ENCODE data around the gene RNF39.

DNA sequence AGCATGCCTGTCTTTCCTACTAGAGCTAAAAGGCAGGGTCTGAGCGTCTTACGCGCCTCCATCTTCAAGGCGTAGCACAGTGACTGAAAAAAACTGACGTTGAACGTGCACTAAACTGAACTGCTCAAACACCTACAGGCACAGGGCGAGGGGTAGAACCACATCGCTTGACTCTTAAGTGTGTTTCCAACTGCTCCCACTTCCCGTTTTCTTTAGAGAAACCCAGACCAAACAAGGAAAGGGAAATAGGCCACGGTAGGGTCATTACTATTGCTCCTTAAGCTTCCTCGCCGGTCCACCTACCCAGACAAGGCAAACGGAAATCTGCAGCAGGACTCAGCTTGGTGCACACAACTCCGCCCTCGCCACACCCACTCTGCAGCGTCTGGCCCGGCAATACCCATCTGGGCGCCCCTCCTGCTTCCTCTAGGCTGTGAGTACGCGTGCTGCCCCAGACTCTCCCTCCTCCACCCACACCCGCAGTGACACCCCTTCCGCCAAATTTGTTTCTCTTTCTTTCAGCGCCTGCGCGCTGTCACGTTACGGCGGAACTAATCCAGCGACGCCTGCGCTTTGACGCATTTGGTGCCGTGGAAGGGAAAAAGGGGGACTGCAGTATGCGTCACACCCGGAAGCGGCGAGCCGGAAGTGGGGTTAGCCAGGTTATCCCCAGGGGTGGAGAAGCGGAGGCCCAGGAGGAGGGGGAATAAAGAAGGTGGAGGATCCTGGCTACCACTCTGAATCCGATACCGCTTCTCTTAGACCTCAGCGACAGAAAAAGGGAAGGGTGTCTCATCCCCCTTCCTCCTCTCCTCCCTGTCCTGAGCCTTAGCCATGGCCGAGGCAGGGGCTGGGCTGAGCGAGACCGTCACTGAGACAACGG lies 8.8 kb downstream of the RNF39 start, which contains the start of gene PPP1R11:
- TF ChIP-seq, protein P1, sequence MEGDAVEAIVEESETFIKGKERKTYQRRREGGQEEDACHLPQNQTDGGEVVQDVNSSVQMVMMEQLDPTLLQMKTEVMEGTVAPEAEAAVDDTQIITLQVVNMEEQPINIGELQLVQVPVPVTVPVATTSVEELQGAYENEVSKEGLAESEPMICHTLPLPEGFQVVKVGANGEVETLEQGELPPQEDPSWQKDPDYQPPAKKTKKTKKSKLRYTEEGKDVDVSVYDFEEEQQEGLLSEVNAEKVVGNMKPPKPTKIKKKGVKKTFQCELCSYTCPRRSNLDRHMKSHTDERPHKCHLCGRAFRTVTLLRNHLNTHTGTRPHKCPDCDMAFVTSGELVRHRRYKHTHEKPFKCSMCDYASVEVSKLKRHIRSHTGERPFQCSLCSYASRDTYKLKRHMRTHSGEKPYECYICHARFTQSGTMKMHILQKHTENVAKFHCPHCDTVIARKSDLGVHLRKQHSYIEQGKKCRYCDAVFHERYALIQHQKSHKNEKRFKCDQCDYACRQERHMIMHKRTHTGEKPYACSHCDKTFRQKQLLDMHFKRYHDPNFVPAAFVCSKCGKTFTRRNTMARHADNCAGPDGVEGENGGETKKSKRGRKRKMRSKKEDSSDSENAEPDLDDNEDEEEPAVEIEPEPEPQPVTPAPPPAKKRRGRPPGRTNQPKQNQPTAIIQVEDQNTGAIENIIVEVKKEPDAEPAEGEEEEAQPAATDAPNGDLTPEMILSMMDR (conservative IDR thresholded peaks at IDR 0.05; ENCODE audit: low read length) = no peak
- TF ChIP-seq EZH2phosphoT487 (IDR thresholded peaks at IDR 0.05; ENCODE audit: borderline replicate concordance) = no peak

Measured in Loucy (cell line).